Esophagus muscularis mucosa (tissue), 4 donors: ENCODE data around the gene MAST3. TPM values are rescaled to one million over a fixed set of nuclear protein-coding genes. Genes with fewer than 3 reads are reported as not detected.

Source experiments
- DNase-seq: peaks from one replicate; pipeline ENCODE4 v3.0.0-alpha.2; 2017; ENCODE audit errors: extremely low spot score
- H3K27ac ChIP-seq, 4 donors: fragments of 200-600 bp; sonication (generic); replicated peaks in 1 of 4; 1 replicate in 3 of 4; 2 replicates in 1 of 4; pipeline ENCODE4 v1.5.1; 2016 to 2019; ENCODE audit warnings: mild to moderate bottlenecking in 1 of 4
- H3K27me3 ChIP-seq, 4 donors: fragments of 200-600 bp; sonication (generic); one replicate each; pipeline versions ENCODE4 v1.5.1 to v1.6.0; 2016 to 2019
- H3K36me3 ChIP-seq, 4 donors: fragments of 200-600 bp; sonication (generic); one replicate each; pipeline ENCODE4 v1.5.1; 2016 to 2019
- H3K4me1 ChIP-seq, 4 donors: fragments of 200-600 bp; sonication (generic); one replicate each; pipeline ENCODE4 v1.5.1; 2016 to 2019
- H3K4me3 ChIP-seq, 4 donors: fragments of 200-600 bp; sonication (generic); 1 replicate in 2 of 4; 2 replicates in 2 of 4; pipeline ENCODE4 v1.5.1; 2016 to 2019; ENCODE audit warnings: mild to moderate bottlenecking in 4 of 4, moderate library complexity in 1 of 4
- H3K9me3 ChIP-seq, 4 donors: fragments of 200-600 bp; sonication (generic); 1 replicate in 3 of 4; 2 replicates in 1 of 4; pipeline ENCODE4 v1.5.1; 2016 to 2019
- CTCF ChIP-seq, 3 experiments: fragments of 200-600 bp in 2 of 3; fragments of 450-650 bp in 1 of 3; sonication (generic) in 2 of 3; IDR thresholded peaks; one replicate each; pipeline ENCODE4 v1.5.1; 2017 to 2019; ENCODE audit warnings: antibody characterized with exemption in 3 of 3, mild to moderate bottlenecking in 2 of 3, moderate library complexity in 1 of 3
- EP300 ChIP-seq: sonication (generic); formaldehyde crosslinking; IDR thresholded peaks from one replicate; pipeline ENCODE4 v1.6.1; 2017; ENCODE audit warnings: antibody characterized with exemption
- POLR2A ChIP-seq: fragments of 450-650 bp; IDR thresholded peaks from one replicate; pipeline ENCODE4 v1.6.1; 2017; ENCODE audit warnings: antibody characterized with exemption, moderate library complexity, mild to moderate bottlenecking, low read depth
- POLR2AphosphoS5 ChIP-seq, 2 donors: sonication (generic); formaldehyde crosslinking; IDR thresholded peaks; one replicate each; pipeline ENCODE4 v1.6.1; 2017; ENCODE audit warnings: antibody characterized with exemption in 2 of 2
- WGBS: methylation state at CpG from one replicate; pipeline ENCODE4 v1.1.5; 2018; 5-methylcytosine and 5-hydroxymethylcytosine counted together
- intact Hi-C: fragments of 100-400 bp; cut with DNase I; formaldehyde crosslinking; loops from one replicate; pipeline ENCODE4 v1.15.1; 2023
- total RNA-seq, 4 donors: library from RNA; depleted of rRNA; stranded (reverse); fragments of >200 nt; gene quantifications; one replicate each; pipeline versions ENCODE4 v1.1.0 to v1.2.1, GENCODE V29; 2016

The MAST3 gene
- total RNA-seq, 4 donors from 2014 or later = 5.0 to 8.5 (median 6.4) TPM

GRCh38 chr19:18164072-18164471 is 66.5 kb downstream of the MAST3 start:
- no peak for DNase-seq
- peaks cover 38 to 74% (median 60%) of the 10 kb centered on the region in 4 donors for H3K36me3 ChIP-seq
- H3K9me3 ChIP-seq = no peaks in the 10 kb centered on the region
- H3K4me3 ChIP-seq = no peak overlapping the region
- H3K27ac ChIP-seq = no peak overlapping the region
- intact Hi-C loops = no loop called here
- H3K27me3 ChIP-seq = no peaks in the 10 kb centered on the region
- WGBS = 93% methylated on average over 7 of the region's 7 CpGs
- peaks cover 15 to 28% (median 19%) of the 10 kb centered on the region in 4 donors for H3K4me1 ChIP-seq
- TF ChIP-seq CTCF (IDR thresholded peaks at IDR 0.05) (no peak), POLR2AphosphoS5 (IDR thresholded peaks at IDR 0.05) (no peak), EP300 (no peak), POLR2A (no peak)

GRCh38 chr19:18165794-18166544 is 68.4 kb downstream of the MAST3 start:
- WGBS = 97% methylated on average over 11 of the region's 15 CpGs

GRCh38 chr19:18167011-18167410 is 69.4 kb downstream of the MAST3 start:
- intact Hi-C loops = no loop called here
- 89% methylated on average over 17 of the region's 21 CpGs for WGBS
- DNase-seq = no peak
- TF ChIP-seq POLR2AphosphoS5 (IDR thresholded peaks at IDR 0.05) = no peak
- TF ChIP-seq EP300 = no peak
- TF ChIP-seq CTCF (IDR thresholded peaks at IDR 0.05) = no peak
- TF ChIP-seq POLR2A = no peak
- Histone ChIP-seq H3K9me3 (no peaks in the 10 kb centered on the region), H3K36me3 (peaks cover 43 to 81% (median 67%) of the 10 kb centered on the region in 4 donors), H3K4me3 (no peak overlapping the region), H3K27me3 (no peaks in the 10 kb centered on the region), H3K27ac (no peak overlapping the region), H3K4me1 (peaks cover under 1 to 12% (median 6%) of the 10 kb centered on the region in 4 donors)

More at GRCh38 chr19:18165794-18166544, 68.4 kb downstream of the MAST3 start:
- H3K9me3 ChIP-seq = no peaks in the 10 kb centered on the region
- H3K27me3 ChIP-seq = no peaks in the 10 kb centered on the region
- no peak overlapping the region for H3K27ac ChIP-seq
- no peak overlapping the region for H3K4me3 ChIP-seq
- TF ChIP-seq EP300 (no peak), CTCF (IDR thresholded peaks at IDR 0.05) (no peak), POLR2AphosphoS5 (IDR thresholded peaks at IDR 0.05) (no peak), POLR2A (no peak)
- peaks cover 43 to 84% (median 69%) of the 10 kb centered on the region in 4 donors for H3K36me3 ChIP-seq
- no peak for DNase-seq
- peaks cover 9 to 20% (median 12%) of the 10 kb centered on the region in 4 donors for H3K4me1 ChIP-seq
- intact Hi-C loops = no loop called here

- Histone ChIP-seq H3K9me3 (no peaks in the 10 kb centered on the region), H3K27ac (no peak overlapping the region), H3K4me3 (no peak overlapping the region), H3K27me3 (no peaks in the 10 kb centered on the region), H3K4me1 (peaks cover 2 to 10% (median 9%) of the 10 kb centered on the region in 4 donors), H3K36me3 (peaks cover 39 to 70% (median 56%) of the 10 kb centered on the region in 4 donors)
- no peak for DNase-seq
- WGBS = 70% methylated on average over 14 of the region's 14 CpGs
- TF ChIP-seq POLR2A = no peak
- TF ChIP-seq CTCF (IDR thresholded peaks at IDR 0.05) = peak; percentile 64 to 82 (median 77)
- intact Hi-C loops = loop anchor here (2.0 kb wide), 1 partner anchor 55 kb away; no protein-coding TSS in a partner anchor
These were observed 70.5 kb downstream of the MAST3 start for GRCh38 chr19:18167975-18168645.
